ENCODE results near the gene KLHL8. TPM values are rescaled to one million over a fixed set of nuclear protein-coding genes. Genes with fewer than 3 reads are reported as not detected.

Gene KLHL8
- polyA plus RNA-seq, 1 donor = 15.9 TPM

GRCh38 chr4:87117051-87117731 is 103.2 kb downstream of the KLHL8 start:
- H3K27ac ChIP-seq (ENCODE audit: low read length) = no peak overlapping the region
- no peaks in the 10 kb centered on the region for H3K9me3 ChIP-seq (ENCODE audit: control insufficient read depth, low read depth, low read length)
- H3K36me3 ChIP-seq (ENCODE audit: control insufficient read depth, insufficient read depth, low read length) = peaks cover 66% of the 10 kb centered on the region
- peaks cover 12% of the 10 kb centered on the region for H3K4me1 ChIP-seq (ENCODE audit: control insufficient read depth, insufficient read depth, low read length)
- DNase-seq = no peak
- no peaks in the 10 kb centered on the region for H3K27me3 ChIP-seq (ENCODE audit: control insufficient read depth, insufficient read depth, low read length)
- 40% methylated on average over 1 of the region's 8 CpGs for WGBS (ENCODE audit: insufficient coverage, low lambda C conversion rate)
- no peak overlapping the region for H3K4me3 ChIP-seq (ENCODE audit: low read length)

- no peak for DNase-seq
- WGBS (ENCODE audit: insufficient coverage, low lambda C conversion rate) = no CpG with 5 or more reads among the region's 1 CpG
- H3K27ac ChIP-seq (ENCODE audit: low read length) = no peak overlapping the region
- no peaks in the 10 kb centered on the region for H3K27me3 ChIP-seq (ENCODE audit: control insufficient read depth, insufficient read depth, low read length)
- H3K4me3 ChIP-seq (ENCODE audit: low read length) = no peak overlapping the region
- H3K4me1 ChIP-seq (ENCODE audit: control insufficient read depth, insufficient read depth, low read length) = peaks cover 10% of the 10 kb centered on the region
- peaks cover 70% of the 10 kb centered on the region for H3K36me3 ChIP-seq (ENCODE audit: control insufficient read depth, insufficient read depth, low read length)
- H3K9me3 ChIP-seq (ENCODE audit: control insufficient read depth, low read depth, low read length) = no peaks in the 10 kb centered on the region
These were observed 104.2 kb downstream of the KLHL8 start for GRCh38 chr4:87116231-87116630.

GRCh38 chr4:87114245-87115062 is 106.0 kb downstream of the KLHL8 start:
- Histone ChIP-seq H3K27me3 (ENCODE audit: control insufficient read depth, insufficient read depth, low read length) (no peaks in the 10 kb centered on the region), H3K9me3 (ENCODE audit: control insufficient read depth, low read depth, low read length) (no peaks in the 10 kb centered on the region), H3K4me3 (ENCODE audit: low read length) (no peak overlapping the region), H3K27ac (ENCODE audit: low read length) (no peak overlapping the region), H3K4me1 (ENCODE audit: control insufficient read depth, insufficient read depth, low read length) (no peaks in the 10 kb centered on the region), H3K36me3 (ENCODE audit: control insufficient read depth, insufficient read depth, low read length) (peaks cover 66% of the 10 kb centered on the region)
- WGBS (ENCODE audit: insufficient coverage, low lambda C conversion rate) = no CpG with 5 or more reads among the region's 24 CpGs
- no peak for DNase-seq

- DNase-seq = no peak
- no peak overlapping the region for H3K27ac ChIP-seq (ENCODE audit: low read length)
- H3K4me1 ChIP-seq (ENCODE audit: control insufficient read depth, insufficient read depth, low read length) = peaks cover 19% of the 10 kb centered on the region
- WGBS (ENCODE audit: insufficient coverage, low lambda C conversion rate) = 20% methylated on average over 1 of the region's 4 CpGs
- H3K27me3 ChIP-seq (ENCODE audit: control insufficient read depth, insufficient read depth, low read length) = no peaks in the 10 kb centered on the region
- H3K4me3 ChIP-seq (ENCODE audit: low read length) = no peak overlapping the region
- peaks cover 61% of the 10 kb centered on the region for H3K36me3 ChIP-seq (ENCODE audit: control insufficient read depth, insufficient read depth, low read length)
- no peaks in the 10 kb centered on the region for H3K9me3 ChIP-seq (ENCODE audit: control insufficient read depth, low read depth, low read length)
These were observed 108.4 kb downstream of the KLHL8 start for GRCh38 chr4:87112063-87112462.

Other genes starting within 250 kb of the KLHL8 start
- gene HSD17B13, start 102.3 kb upstream of the KLHL8 start, polyA plus RNA-seq = 0.49 TPM
- 235 TPM for gene HSD17B11, start 170.6 kb upstream of the KLHL8 start, polyA plus RNA-seq
- gene NUDT9, start 202.0 kb upstream of the KLHL8 start, polyA plus RNA-seq = 71.8 TPM

Data from large intestine (tissue), 3 donors.